LNCaP clone FGC (cell line): ENCODE measurements around the gene REEP3.

Experiments used
- DNase-seq: peaks from one replicate; pipeline ENCODE4 v3.0.0-alpha.2; 2011; ENCODE audit warnings: low read depth
- H3K4me3 ChIP-seq: 2 replicates; pipeline ENCODE4 v1.5.1; 2011; ENCODE audit warnings: mild to moderate bottlenecking, low read depth, low read length, control low read depth
- CTCF ChIP-seq: IDR thresholded peaks from 2 replicates; pipeline ENCODE4 v1.5.1; 2012; ENCODE audit warnings: mild to moderate bottlenecking; ENCODE audit not compliant: control insufficient read depth, insufficient read depth; ENCODE audit errors: extremely low read depth

REEP3 gene

DNA sequence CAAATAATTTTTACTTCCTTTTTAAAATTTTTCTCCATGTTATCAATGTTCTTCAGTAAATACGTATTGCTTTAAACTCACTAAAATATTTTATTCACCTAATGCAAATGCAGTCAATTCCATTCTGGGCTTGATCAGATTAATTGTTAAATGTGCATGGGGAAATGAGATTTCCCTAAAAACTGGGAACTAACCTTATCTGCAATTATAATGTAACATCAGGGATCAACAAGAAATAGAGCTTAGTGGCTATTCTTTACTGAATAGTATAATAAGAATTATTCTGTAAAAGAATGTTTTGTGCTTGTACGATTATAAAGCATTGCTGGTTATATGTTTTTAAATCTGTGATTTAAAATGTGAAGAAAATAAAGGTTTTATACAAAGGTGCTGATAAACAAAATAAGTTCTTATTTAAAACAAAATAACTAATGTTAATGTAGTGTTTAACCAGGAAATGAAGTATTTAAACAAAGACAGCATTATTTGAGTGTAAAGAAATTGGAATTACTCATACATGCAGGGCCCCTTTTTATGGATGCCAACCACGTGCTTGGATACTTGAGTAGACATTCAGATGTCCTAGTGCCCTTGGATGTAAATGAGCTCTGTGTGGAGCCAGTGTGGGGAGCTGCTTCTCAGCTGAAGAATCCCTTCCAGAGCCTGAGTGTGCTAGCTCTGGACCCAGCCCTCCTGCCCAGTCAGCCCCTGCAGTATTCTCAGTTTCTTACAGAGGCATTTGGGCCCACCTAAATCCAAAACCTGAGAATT lies 84.2 kb downstream of the REEP3 start:
- no peak for DNase-seq
- H3K4me3 ChIP-seq, result no peak overlapping the region
- TF ChIP-seq CTCF, result no peak

GRCh38 chr10:63608511-63608910 lies 87.3 kb downstream of the REEP3 start:
- DNase-seq, result no peak
- no peak overlapping the region for H3K4me3 ChIP-seq
- TF ChIP-seq CTCF, result no peak

DNA sequence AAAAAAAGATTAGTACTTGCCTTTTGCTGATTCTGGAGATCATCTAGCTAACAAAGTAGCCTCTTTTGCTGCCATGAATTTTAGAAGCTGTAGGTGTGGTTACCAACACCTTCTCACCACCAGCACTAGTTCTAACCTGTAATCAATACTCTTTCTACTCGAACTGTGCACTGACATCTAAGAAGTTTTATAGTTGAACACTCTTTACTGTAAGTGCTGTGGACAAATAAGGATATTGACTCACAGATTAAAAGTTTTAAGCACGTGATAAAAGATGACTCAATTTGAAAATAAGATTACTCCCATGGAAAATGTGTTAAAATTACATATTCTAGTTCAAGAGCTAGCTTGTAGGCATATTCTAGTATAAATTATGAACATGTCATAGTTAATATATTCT lies 89.9 kb downstream of the REEP3 start:
- no peak for TF ChIP-seq CTCF
- DNase-seq, result no peak
- H3K4me3 ChIP-seq, result no peak overlapping the region

DNA sequence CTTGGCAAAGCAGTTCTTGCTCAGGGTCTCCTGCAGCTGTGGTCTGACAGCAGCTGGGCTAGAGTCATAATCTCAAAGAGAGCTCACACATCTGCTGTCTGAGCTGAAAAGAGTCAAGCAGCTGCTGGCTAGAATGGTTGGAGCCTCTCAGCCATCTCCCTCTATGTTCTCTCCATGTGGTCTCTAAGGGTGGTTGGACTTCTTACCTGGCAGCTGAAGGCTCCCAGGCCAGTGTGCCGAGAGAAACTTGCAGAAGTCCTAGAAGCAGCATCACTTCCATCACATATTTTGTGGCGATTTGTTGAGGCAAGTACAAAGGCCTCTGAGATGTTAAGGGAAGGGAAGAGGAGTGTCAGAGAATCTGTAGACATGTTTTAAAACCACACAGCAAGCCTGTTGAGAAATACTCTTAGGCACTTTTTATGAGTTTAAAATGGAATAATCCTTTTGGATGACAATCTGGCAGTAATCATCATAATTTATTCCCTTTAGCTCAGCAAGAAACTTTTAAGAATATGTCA lies 93.2 kb downstream of the REEP3 start:
- no peak for DNase-seq
- no peak for TF ChIP-seq CTCF
- no peak overlapping the region for H3K4me3 ChIP-seq

DNA sequence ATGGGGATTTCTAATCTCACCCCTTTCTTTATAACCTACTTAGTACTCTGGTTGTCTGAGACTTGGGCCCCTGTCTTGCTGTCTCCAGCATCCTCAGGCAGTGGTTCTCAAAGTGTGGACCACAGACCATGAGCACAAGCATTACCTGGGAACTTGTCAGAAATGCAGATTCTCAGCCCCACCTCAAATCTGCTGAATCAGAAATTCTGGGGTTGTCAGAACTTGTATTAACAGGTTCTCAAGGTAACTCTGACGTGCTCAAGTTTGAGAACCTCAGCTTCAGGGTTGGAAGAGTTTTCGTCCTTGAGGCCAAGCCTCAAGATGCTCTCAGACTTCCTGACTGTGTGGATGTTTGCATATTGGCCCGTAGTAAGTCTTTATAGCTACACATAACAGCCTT lies 97.4 kb downstream of the REEP3 start:
- no peak for TF ChIP-seq CTCF
- no peak for DNase-seq
- no peak overlapping the region for H3K4me3 ChIP-seq

- DNase-seq, result no peak
- no peak overlapping the region for H3K4me3 ChIP-seq
- no peak for TF ChIP-seq CTCF
Measured at GRCh38 chr10:63619426-63619825, 98.2 kb downstream of the REEP3 start.

GRCh38 chr10:63622097-63622496 lies 100.9 kb downstream of the REEP3 start:
- no peak for TF ChIP-seq CTCF
- peak; percentile 63 for DNase-seq
- H3K4me3 ChIP-seq, result no peak overlapping the region
